Measurements from ENCODE around the gene TFEB. TPM values are rescaled to one million over a fixed set of nuclear protein-coding genes. Genes with fewer than 3 reads are reported as not detected.

Gene TFEB
- total and polyA plus RNA-seq, 9 donors = 2.8 to 14.9 (median 8.8) TPM

- intact Hi-C loops (cut with DNase I) = no loop called here
- TF ChIP-seq CTCF (IDR thresholded peaks at IDR 0.05) (no peak), POLR2A (IDR thresholded peaks at IDR 0.05) (no peak), EP300 (IDR thresholded peaks at IDR 0.05) (no peak)
- H3K27ac ChIP-seq = no peak overlapping the region
- no peak for DNase-seq
- no peaks in the 10 kb centered on the region for H3K27me3 ChIP-seq
- H3K4me1 ChIP-seq (ENCODE audit: insufficient read depth) = peaks cover 4% of the 10 kb centered on the region
- no peaks in the 10 kb centered on the region for H3K9me3 ChIP-seq
- H3K36me3 ChIP-seq = no peaks in the 10 kb centered on the region
- 83 to 89% (median 87%) methylated on average over 5 of the region's 5 CpGs for WGBS, 3 donors
- no peak overlapping the region for H3K4me3 ChIP-seq
These were observed 42.3 kb upstream of the TFEB start for GRCh38 chr6:41777551-41778285.

- H3K36me3 ChIP-seq = no peaks in the 10 kb centered on the region
- H3K4me3 ChIP-seq = no peak overlapping the region
- no peak overlapping the region for H3K27ac ChIP-seq
- H3K9me3 ChIP-seq = no peaks in the 10 kb centered on the region
- H3K27me3 ChIP-seq = no peaks in the 10 kb centered on the region
- WGBS, 3 donors = 85 to 87% (median 86%) methylated on average over 13 of the region's 13 CpGs
- intact Hi-C loops (cut with DNase I) = no loop called here
- TF ChIP-seq CTCF (IDR thresholded peaks at IDR 0.05) = no peak
- TF ChIP-seq EP300 (IDR thresholded peaks at IDR 0.05) = no peak
- no peak for TF ChIP-seq POLR2A (IDR thresholded peaks at IDR 0.05)
- no peak for DNase-seq
- peaks cover 1% of the 10 kb centered on the region for H3K4me1 ChIP-seq (ENCODE audit: insufficient read depth)
These were observed 40.0 kb upstream of the TFEB start for GRCh38 chr6:41775293-41775882.

- 76 to 84% (median 77%) methylated on average over 3 of the region's 3 CpGs for WGBS, 3 donors
- no peaks in the 10 kb centered on the region for H3K9me3 ChIP-seq
- no peaks in the 10 kb centered on the region for H3K27me3 ChIP-seq
- TF ChIP-seq EP300 (IDR thresholded peaks at IDR 0.05) = no peak
- TF ChIP-seq CTCF (IDR thresholded peaks at IDR 0.05) = no peak
- no peak for TF ChIP-seq POLR2A (IDR thresholded peaks at IDR 0.05)
- intact Hi-C loops (cut with DNase I) = no loop called here
- peaks cover 1% of the 10 kb centered on the region for H3K4me1 ChIP-seq (ENCODE audit: insufficient read depth)
- no peak overlapping the region for H3K27ac ChIP-seq
- H3K4me3 ChIP-seq = no peak overlapping the region
- H3K36me3 ChIP-seq = no peaks in the 10 kb centered on the region
- DNase-seq = no peak
These were observed 39.4 kb upstream of the TFEB start for GRCh38 chr6:41774841-41775240.

GRCh38 chr6:41771058-41771983 lies 35.9 kb upstream of the TFEB start:
- H3K4me3 ChIP-seq = no peak overlapping the region
- DNase-seq = no peak
- H3K9me3 ChIP-seq = no peaks in the 10 kb centered on the region
- H3K36me3 ChIP-seq = no peaks in the 10 kb centered on the region
- 87 to 91% (median 87%) methylated on average over 29 of the region's 29 CpGs for WGBS, 3 donors
- H3K27me3 ChIP-seq = no peaks in the 10 kb centered on the region
- H3K27ac ChIP-seq = no peak overlapping the region
- TF ChIP-seq CTCF (IDR thresholded peaks at IDR 0.05) (no peak), POLR2A (IDR thresholded peaks at IDR 0.05) (no peak), EP300 (IDR thresholded peaks at IDR 0.05) (no peak)
- H3K4me1 ChIP-seq (ENCODE audit: insufficient read depth) = no peaks in the 10 kb centered on the region
- intact Hi-C loops (cut with DNase I) = no loop called here

Measured in ovary (tissue), 9 donors.